DMS79 (cell line): Measurements from ENCODE around the gene KIAA1549.

Experiments
- DNase-seq: peaks from one replicate; lab custom pipeline; 2025; lab: John Stamatoyannopoulos, UW

The KIAA1549 gene

DNA sequence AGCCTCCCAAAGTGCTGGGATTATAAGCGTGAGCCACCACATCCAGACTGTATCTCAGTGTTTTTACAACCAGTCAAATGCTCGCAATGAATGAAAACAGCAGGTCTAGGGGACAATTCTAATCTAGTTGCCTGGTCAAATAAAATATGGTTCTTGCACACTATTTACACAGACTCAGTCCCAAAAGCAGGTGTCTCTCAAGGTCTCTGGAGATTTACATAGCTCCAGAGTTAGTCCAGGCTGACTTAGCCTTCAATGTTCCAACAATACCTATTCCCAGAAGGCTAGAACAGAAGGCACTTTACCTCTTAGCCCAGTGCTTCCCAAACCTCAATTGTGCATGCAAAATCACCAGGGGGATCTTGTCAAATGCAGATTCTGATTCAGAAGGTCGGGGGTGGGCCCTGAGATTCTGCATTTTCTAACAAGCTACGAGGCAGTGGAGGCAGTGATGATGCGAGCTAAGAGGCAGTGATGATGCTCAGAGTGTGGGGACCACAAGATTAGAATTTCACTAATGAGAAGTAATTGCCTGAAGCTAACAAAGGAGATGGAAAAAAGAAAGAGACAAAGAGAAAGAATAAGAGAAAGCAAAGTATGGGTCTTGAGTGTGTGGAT, 6.4 kb downstream of the KIAA1549 start:
- DNase-seq: no peak

DNA sequence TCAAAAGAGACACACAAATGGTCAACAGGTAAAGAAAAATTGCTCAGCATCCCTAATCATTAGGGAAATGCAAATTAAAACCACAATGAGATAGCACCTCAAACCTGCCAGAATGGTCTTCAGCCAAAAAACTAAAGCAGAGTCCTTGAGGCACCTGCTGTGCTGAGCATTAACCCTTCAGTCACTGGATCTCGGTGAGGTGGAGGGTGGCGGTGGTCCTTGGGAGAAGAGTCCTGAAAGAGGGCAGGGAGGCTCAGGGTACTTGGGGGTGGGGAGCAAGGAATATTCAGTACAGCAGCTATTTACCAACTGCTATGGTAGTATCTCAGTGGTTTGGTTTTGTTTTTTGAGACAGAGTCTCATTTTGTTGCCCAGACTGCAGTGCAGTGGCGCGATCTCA, 7.1 kb downstream of the KIAA1549 start:
- no peak for DNase-seq

DNA sequence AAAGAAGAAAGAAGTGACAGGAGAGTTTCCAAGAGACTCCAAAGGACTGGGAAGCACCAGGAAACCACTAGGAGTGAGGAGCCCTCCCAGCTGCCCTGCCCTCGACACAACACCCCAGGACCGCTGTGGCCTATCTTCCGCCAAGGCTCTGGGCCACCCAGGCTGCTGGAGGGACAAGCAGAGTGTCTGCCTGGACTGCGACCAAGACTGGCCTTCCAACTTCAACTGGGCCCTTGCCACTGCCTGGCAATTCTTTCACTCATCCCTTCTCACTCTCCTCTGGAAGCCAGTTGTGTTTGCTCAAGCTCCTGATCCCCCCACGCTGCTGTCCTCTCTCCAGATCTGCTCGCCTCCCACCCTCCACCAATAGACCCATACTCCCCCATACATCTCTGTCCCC, 10.2 kb downstream of the KIAA1549 start:
- DNase-seq: no peak

DNA sequence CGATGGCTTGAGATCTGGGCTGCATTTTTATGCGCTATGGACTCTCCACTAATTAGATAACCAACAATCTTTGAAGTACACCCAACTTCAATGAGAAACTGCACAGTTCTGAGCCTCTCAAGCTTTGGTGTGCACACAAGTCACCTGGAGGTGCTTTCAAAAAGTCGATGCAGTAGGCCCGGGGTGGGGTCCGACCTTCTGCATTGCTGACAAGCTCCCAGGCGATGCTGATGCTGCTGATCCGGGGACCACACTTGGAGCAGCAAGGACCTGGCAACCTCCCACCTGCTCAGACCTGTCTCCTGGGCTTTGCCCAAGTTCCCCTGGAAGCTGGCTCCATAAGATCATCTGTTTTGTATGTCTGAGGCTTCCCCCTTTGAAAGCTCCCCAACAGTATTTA, 10.7 kb downstream of the KIAA1549 start:
- no peak for DNase-seq

DNA sequence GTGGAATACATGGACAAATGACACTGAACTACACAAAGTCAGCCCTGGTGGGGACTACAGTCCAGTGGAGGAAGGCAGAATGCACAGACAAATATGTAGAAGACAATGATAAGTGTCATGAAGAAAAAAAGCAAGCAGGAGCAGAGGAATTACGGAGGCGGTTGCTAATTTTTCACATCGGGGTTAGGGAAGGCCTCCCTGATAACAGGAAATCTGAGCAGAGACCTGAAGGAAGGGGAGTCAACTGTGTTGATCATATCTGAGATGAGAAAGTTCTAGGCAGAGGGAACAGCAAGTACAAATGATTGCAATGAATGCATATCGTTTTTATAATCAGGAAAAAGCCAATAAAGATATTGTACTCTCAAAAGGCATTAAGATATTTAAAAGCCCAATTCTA, 14.0 kb downstream of the KIAA1549 start:
- DNase-seq: no peak

DNA sequence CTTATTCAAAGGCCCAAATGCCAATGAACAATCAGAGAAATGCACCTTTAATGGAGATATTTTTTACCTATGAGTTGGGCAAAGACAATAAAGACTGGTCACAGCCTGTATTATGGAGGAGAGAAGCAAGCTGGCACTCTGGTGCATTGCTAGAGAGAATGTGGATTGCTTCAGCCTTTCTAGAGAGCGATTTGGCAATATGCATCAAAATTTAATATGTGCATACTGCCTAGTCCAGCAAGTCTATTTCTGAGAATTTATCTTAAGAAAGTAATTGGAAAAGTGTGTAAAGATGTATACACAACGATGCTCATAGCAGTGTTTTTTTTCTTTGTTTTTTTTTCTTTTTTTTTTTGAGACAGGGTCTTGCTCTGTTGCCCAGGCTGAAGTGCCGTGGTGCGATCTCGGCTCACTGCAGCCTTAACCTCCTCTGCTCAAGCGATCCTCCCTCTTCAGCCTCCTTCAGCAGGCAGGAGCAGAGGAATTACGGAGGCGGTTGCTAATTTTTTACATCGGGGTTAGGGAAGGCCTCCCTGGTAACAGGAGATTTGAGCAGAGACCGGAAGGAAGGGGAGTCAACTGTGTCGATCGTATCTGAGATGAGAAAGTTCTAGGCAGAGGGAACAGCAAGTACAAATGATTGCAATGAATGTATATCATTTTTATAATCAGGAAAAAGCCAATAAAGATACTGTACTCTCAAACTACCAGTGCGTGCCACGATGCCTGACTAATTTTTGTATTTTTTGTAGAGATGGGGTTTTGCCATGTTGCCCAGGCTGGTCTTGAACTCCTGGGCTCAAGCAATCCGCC, 16.4 kb downstream of the KIAA1549 start:
- no peak for DNase-seq

DNA sequence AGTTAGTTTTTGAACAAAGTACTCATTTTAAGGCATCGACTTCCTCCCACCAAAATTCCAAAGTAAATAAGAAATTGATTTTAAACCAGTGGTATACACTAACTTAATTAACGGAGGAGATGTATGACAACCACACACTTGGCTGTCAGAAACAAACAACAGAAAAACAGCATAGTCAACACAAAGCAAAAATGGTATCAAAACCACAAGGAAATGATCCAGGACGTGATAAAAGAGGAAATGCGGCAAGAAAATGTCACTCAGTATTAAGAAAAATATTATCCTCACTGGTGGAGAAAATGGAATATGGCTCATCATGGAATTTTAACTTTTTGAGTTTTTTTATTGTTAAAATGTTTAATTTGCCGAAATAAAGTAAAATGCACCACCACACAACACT, 17.5 kb downstream of the KIAA1549 start:
- DNase-seq: no peak

DNA sequence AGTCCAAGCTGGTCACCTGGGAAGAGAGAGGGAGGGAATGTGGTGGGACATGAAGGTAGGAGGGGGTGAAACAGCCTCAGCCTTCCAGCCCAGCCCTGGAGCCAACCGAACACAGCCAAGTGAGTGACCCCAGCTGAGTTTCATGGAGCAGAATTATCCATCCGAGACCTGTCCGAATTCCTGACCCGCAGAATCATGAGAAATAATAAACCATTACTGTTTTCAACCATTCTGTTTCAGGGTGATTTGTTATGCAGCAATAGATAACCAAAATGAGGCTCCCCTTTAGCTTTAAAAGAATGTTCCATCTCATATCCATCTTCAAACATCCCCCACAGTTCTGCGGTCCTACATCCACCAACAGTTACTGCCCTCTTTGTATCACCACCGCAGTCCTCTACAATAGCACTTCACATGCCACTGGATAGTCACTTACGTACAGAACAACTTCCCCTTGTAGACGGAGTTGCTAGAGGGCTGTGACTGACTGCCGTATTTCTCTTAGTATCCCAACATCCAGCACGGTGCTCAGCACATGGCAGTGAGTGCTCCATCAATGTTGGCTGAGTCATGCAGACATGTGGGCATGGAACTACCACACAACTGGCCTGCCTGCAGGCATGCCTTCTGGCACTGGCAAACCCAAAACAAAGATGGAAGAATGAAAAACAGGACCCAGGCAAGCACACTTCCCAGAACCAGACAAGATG, 18.5 kb downstream of the KIAA1549 start:
- DNase-seq: no peak

DNA sequence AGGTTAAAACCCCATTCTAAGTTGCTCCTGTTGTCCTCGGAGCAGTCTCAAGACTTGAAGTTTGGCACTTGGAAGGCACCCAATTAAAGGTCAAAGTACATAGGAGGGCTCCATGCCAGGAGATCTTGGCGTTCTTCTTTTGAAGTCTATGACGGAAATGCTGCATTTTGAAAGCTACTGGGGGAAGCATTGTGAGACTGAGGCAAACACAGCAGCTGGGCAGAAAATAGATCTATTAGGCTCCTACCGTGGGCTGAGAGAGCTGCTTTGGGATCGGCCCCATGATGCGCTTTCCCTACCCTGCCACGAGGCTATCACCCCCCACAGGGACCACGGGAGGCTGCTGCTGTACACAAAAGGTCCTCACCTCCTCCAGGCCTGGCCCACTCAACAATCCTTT, 20.0 kb downstream of the KIAA1549 start:
- no peak for DNase-seq

DNA sequence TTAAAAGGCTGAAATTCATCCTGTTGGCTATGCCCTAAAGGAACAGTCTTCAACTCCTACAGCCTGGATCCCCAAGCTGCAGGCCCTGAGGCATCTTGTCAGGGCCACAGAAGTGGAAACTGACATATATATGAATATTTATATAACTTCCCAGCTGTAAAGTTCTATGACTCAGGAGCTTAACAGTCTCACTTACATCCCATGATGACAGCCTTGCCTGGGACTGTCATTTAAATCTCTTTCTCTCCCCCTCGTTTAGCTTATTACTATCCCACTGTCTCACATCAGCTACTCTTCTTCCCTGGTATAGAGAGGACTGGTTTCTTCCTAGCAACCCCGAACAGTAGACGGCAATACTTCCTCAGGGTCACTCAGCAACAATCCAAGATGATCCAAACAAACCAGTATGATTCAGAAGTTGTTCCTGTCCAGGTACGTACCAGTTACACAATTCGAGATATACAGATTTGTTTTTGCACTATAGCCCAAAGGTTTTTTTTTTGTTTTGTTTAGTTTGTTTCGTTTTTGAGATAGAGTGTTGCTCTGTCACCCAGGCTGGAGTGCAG, 22.7 kb downstream of the KIAA1549 start:
- no peak for DNase-seq

DNA sequence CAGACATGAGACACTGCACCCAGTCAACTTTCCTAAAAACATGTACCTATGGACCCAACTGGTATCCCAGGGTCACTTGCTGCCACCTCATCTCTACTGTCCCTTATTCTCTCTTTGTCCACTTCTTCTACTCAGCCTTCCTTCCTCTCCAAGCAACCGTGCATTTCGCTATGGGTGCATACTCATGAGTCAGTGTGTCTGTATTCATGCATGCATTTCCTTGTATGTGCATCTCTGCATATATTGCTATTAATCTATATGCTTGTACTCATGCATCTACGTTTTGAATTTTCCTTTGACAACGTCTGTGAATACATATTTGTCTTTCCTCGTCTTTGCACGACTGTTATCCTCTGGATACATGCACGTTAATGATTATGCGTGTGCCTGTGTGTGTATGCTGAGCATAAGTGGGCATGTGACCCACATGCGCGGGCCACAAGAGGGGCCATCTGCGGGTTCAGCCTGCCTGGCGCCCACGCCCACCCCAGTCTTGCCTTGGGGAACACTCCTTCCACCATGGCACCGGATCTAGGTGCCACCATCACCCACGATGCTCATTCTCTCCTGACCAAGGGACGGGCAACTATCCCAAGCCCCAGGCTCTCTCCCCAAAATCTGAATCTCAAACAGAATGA, 23.3 kb downstream of the KIAA1549 start:
- DNase-seq: no peak

DNA sequence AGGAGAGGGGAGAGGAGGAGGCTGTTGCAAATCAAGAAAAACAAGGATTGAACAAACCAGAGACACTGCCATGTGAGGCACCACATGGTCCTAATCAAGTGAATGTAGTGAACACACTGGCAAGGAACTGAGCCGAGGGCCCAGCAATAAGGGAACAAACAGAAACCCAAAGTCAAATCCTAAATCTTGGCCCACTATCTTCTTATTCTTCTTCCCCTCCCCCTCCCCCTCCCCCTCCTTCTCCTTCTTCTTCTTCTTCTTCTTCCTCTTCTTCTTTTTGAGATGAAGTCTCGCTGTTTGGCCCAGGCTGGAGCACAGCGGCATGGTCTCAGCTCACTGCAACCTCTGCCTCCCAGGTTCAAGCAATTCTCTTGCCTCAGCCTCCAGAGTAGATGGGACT, 24.0 kb downstream of the KIAA1549 start:
- no peak for DNase-seq

DNA sequence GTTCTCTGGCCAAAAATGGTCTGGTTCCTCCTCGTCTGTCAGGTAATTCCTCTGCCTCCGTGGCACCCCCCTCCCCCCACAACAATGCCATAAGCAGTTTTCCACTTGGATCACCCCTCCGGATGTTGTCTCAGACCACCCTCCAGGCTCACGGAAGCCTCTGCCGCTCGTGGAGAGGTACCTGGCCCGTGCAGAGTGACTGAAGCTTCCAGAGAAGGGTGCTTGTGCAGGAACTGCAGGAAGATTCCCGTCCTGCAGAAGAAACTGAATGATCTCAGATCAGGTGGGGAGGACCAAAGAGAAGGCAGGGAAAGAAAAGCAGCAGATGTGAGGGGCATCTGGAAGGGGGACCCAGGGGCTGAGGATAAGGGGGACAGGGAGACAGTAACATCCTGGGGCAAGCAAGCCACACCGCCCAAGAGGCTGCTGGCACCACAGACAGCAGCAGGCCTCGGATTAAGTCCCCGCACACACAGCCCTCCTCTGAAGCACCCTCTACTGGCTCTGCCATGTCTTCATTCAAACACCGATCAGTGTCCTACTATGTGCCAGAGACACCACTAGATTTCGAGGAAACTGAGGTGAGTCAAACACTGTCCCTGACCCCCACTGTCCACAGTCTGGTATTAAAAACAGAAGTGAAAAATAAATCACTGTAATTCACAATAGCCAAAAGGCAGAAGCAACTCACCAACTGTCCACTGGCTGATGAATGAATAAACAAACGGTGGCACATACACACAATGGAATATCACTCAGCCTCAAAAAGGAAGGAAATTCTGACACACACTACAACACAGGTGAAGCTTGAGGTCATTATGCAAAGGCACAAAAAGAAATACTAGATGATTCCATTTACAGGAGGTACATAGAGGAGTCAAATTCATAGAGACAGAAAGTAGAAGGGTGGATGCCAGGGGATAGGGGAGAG, 26.4 kb downstream of the KIAA1549 start:
- DNase-seq: no peak

DNA sequence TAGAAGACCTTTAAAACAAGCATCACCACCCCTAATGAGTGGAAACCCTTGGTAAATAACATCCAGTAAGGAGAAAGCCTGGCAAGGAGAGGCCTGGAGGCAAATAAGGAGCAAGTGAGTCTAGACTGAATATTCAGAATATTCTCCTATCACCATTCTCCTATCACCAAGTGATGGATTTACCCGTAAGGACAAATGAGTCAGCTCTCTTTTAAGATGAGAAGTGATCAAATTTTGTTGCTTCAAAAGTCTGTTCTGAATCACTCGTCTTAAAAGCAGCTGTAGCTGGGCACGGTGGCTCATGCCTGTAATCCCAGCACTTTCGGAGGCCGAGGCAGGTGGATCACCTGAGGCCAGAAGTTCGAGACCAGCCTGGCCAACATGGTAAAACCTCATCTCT, 28.4 kb downstream of the KIAA1549 start:
- DNase-seq: no peak

DNA sequence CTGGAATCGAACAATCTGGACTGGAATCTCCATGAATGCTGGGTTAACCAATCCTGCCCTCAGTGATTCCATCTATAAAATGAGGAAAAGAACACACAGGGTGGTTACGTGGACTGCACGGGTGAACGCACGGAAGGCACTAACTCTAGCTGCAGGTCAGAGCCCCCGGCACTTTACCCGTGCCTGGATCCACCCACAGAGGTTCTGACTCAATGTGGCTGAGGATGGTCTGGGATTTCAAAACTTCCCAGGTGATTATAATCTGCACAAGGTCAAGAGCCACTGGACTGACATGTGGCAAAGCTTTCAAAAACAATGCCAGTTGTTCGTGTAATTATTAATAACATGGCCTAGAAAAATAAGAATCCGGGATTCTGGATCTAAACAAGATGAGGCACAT, 29.2 kb downstream of the KIAA1549 start:
- DNase-seq: no peak

DNA sequence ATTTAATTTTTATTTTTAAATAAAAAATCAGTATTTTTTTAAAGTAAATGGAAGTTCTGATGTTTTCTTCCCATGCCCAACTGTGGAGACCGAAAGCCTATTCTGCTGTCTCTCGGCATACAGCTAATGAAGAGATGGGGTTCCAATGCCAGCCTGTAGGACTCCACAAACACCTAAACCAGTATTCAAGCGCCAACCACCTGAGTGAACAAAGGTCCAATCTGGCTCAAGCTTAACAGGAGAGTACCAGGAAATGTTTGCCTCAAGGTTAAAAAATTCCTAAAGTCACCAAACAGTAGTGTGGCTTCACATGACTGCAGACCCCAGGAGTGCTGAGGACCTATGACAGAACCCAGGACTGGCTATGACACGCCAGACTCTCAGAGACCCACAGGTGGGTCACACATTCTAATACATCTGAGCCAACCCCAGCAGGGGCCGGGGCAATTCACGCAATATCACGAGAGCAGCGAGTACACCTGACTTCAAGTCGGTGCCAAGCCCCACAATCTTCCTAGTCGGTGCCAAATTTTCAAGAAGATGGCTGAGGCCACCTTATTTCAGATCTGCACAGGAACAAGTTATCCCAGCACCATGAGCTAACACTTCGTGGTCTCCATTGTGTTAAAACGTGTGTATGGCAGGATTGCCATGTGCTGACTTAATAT, 31.6 kb downstream of the KIAA1549 start:
- DNase-seq: no peak

DNA sequence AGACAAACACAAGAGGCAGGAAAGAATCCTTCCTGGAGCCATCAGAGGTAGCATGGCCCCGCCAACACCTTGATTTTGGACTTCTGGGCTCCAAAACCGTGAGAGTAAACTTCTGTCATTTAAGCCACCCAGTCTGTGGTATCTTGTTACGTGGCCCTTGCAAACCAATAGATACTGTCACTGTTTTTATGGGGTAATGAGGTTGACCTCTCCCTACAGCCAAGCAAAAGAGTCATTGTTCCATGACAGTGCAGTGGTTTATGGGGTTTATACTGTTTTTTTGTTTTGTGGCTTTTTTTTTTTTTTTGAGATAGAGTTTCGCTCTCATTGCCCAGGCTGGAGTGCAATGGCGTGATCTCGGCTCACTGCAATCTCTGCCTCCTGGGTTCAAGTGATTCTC, 32.8 kb downstream of the KIAA1549 start:
- DNase-seq: no peak

DNA sequence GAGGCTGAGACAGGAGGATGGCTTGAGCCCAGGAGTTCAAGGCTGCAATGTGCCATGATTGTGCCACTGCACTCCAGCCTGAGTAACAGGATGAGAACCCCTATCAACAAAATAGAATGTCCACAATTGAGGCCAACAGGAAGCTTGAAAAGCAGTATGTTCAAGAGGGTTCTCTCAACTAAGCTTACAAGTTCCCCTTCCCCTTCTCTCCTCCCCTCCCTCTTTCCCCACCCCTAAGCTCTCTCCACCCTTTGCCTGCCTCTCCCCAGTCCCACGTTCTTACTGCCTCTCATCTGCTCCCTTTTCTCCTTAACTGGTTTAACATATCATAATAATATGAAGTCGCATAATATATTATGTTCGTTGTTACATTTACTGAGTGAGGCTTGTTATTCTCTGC, 35.4 kb downstream of the KIAA1549 start:
- no peak for DNase-seq

DNA sequence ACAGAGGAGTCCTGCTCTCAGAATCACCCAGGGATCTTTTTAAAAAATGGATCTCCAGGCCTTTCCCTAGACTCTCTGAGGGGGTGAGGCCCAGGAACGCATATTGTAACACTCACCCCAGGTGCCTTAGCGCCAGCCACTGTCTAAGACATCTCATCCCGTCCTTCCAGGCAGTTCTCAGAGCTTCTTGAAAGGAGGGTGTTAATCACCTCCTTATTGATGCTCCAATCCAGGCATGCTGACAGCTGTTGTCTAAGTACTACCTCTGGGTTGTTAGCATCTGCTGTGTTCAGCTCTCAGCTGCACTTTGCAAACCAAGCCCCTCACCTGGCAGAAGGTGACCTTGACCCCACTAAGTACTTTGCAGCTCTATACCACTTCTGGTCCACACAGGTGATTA, 36.0 kb downstream of the KIAA1549 start:
- DNase-seq: peak; percentile 2

DNA sequence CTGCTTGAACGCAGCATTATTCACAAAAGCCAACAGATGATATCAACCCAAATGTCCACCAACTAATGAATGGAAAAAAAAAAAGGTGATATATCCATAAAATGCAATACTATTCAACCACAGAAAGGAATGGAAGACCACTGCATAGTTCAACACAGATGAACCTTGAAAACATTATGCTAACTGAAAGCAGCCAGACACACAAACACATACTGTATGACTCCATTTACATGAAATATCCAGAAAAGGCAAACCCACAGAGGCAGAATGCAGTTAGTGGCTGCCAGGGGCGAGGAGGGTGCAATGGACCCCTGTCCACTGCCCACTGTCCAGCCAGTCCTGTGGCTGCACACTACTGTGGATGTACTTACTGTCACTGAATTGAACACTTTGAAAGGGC, 36.6 kb downstream of the KIAA1549 start:
- no peak for DNase-seq

DNA sequence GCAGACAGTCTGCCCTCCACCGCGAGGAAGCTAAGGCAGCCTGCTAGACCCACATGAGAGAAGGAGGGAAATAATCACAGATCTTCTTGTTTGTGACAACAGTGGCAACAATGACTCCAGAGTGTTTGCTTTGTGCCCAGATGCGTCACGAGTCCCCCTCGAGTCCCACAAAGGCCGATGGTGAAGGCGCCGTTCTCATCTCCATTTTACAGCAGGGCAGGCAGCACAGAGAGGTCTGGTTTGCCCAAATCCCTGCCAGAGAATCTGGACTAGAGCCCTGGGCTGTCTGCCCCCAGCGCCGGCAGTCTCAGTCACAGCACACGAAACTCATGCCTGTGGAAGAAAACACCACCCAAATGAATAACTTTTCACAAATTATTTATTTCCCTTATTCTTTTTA, 38.1 kb downstream of the KIAA1549 start:
- no peak for DNase-seq
